Thyroid gland (tissue), 4 donors: Measurements from ENCODE around the gene SHISA3.

ENCODE experiments used
- CTCF ChIP-seq, 6 experiments: fragments of 200-600 bp in 3 of 6; fragments of 450-650 bp in 3 of 6; sonication (generic) in 3 of 6; IDR thresholded peaks; one replicate each; pipeline ENCODE4 v1.5.1; 2016 to 2019; ENCODE audit warnings: antibody characterized with exemption in 6 of 6, mild to moderate bottlenecking in 2 of 6, inconsistent platforms in 1 of 6, moderate library complexity in 1 of 6
- POLR2A ChIP-seq, 2 donors: fragments of 450-650 bp; IDR thresholded peaks; one replicate each; pipeline ENCODE4 v1.6.1; 2017; ENCODE audit warnings: antibody characterized with exemption in 2 of 2, mild to moderate bottlenecking in 2 of 2, moderate library complexity in 1 of 2

- TF ChIP-seq CTCF (IDR thresholded peaks at IDR 0.05), result no peak
- TF ChIP-seq POLR2A (IDR thresholded peaks at IDR 0.05), result no peak
Observed at GRCh38 chr4:42385516-42385915, 11.8 kb upstream of the SHISA3 start.
